HFF-Myc (cell line): Measurements from ENCODE around the gene SEMA3G.

ENCODE experiments used
- DNase-seq: peaks from one replicate; pipeline ENCODE4 v3.0.0-alpha.2; 2011; ENCODE audit warnings: low read depth; ENCODE audit errors: extremely low read depth
- H3K4me3 ChIP-seq: replicated peaks from 2 replicates; pipeline ENCODE4 v1.5.1; 2011; ENCODE audit warnings: low read depth, mild to moderate bottlenecking, control low read depth, low read length
- TF ChIP-seq, protein P1 (sequence below): IDR thresholded peaks from 2 replicates; pipeline ENCODE4 v1.5.1; 2012; ENCODE audit warnings: mild to moderate bottlenecking, low read depth, low read length, control low read depth; ENCODE audit errors: missing control alignments

SEMA3G gene

DNA sequence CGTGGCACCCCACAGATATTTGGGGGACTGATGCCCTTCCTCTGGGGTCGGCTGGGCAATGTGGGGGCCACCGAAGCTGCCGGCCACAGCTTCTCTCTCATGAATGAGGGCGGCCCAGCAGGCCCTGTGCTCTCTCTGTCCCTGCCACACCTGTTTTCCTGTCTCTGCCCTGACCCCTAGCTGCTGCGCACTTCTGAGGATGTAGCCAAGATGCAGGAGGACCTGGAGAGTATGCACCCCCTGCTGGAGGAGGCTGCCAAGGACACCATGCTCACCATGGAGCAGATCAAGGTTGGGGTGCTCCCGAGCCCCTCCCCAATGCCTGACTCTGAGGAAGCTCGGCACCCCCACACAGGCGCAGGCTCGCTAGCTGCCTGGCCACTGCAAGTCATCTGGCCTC is 59.7 kb downstream of the SEMA3G start:
- TF ChIP-seq, protein P1, sequence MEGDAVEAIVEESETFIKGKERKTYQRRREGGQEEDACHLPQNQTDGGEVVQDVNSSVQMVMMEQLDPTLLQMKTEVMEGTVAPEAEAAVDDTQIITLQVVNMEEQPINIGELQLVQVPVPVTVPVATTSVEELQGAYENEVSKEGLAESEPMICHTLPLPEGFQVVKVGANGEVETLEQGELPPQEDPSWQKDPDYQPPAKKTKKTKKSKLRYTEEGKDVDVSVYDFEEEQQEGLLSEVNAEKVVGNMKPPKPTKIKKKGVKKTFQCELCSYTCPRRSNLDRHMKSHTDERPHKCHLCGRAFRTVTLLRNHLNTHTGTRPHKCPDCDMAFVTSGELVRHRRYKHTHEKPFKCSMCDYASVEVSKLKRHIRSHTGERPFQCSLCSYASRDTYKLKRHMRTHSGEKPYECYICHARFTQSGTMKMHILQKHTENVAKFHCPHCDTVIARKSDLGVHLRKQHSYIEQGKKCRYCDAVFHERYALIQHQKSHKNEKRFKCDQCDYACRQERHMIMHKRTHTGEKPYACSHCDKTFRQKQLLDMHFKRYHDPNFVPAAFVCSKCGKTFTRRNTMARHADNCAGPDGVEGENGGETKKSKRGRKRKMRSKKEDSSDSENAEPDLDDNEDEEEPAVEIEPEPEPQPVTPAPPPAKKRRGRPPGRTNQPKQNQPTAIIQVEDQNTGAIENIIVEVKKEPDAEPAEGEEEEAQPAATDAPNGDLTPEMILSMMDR: peak; percentile 69
- DNase-seq: no peak
- no peak overlapping the region for H3K4me3 ChIP-seq

DNA sequence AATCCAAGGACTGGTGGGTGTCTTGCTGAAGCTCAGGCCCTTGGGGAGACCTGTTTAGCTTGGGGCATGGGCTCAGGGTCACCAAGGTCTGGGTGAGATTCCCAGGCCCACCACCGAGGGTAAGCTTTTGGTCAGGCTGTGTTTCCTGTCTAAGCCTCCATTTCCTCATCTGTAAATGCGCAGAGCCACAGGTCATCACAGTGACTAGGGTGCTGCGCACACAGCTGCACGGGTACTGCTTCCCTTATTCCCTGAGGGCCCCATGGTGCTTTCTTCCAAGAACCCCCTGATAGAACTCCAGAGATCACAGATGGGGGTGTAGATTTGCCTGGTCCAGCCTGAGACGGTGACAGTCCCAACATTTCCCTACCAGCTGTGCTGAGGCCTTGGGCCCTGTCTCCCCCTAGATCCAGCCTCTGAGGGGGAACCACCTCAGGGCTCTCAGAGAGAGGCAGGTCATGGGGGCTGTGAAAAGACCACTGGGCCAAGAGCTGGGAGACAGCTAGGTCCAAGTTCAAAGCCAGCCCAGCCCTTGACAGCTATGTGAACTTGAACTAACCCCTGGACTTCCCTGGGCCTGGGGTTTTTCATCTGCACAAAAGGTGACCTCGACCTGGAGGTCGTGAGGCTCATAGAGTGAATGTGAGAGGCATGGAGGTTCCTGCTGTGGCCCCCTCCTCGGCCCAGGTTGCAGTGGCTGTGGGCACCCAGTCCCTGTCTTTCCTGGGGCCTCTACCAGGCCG is 60.7 kb downstream of the SEMA3G start:
- TF ChIP-seq, protein P1: no peak
- H3K4me3 ChIP-seq: no peak overlapping the region
- DNase-seq: no peak

DNA sequence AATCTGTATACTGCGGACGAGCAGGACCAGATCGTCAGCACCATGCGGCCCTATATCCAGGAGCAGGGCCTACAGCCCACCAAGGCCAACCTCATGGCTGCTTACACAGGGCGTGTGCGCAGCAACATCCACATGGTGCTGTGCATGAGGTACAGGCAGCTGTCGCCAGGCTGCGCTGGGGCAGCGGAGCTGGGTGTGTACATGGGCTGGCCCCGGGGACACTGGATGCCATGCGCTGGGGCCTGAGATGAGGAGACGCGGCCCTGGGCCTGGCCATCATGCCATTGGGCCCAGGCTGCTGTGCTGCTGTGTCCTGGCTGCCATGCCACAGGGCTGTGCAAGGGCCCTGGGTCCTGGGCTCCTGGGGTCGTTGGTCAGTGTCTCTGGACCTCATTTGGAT is 61.5 kb downstream of the SEMA3G start:
- no peak for DNase-seq
- no peak overlapping the region for H3K4me3 ChIP-seq
- TF ChIP-seq, protein P1: no peak
